RWPE2 (cell line): ENCODE data around the gene ADAR.

Source experiments
- ATAC-seq: fragments of 200-7000 bp; cut with Tn5 transposase; 3 replicates; pipeline ENCODE4 v1.9.1; 2021; ENCODE audit warnings: low read depth
- DNase-seq: peaks from one replicate; pipeline ENCODE4 v3.0.0-alpha.2; 2020; ENCODE audit warnings: low spot score
- H3K27ac ChIP-seq: fragments of 450-650 bp; 2 replicates; pipeline ENCODE4 v1.5.1; 2017; ENCODE audit warnings: mild to moderate bottlenecking; ENCODE audit not compliant: poor library complexity, severe bottlenecking
- H3K27me3 ChIP-seq: fragments of 250-450 bp; sonication (Bioruptor Pico); 2 replicates; pipeline ENCODE4 v1.5.1; 2021; ENCODE audit warnings: mild to moderate bottlenecking, moderate library complexity; ENCODE audit not compliant: insufficient read depth, poor library complexity, severe bottlenecking
- H3K36me3 ChIP-seq: fragments of 250-450 bp; sonication (Bioruptor Pico); 2 replicates; pipeline ENCODE4 v1.5.1; 2020; ENCODE audit warnings: low read depth, mild to moderate bottlenecking, moderate library complexity
- H3K4me1 ChIP-seq: fragments of 250-450 bp; sonication (Bioruptor Pico); 2 replicates; pipeline ENCODE4 v1.5.1; 2021; ENCODE audit warnings: mild to moderate bottlenecking, moderate library complexity; ENCODE audit not compliant: insufficient read depth, poor library complexity, severe bottlenecking
- H3K4me3 ChIP-seq: fragments of 250-450 bp; sonication (Bioruptor Pico); 2 replicates; pipeline ENCODE4 v1.5.1; 2021; ENCODE audit warnings: mild to moderate bottlenecking, moderate library complexity; ENCODE audit not compliant: severe bottlenecking
- H3K9me3 ChIP-seq: fragments of 250-450 bp; sonication (Bioruptor Pico); 2 replicates; pipeline ENCODE4 v1.5.1; 2021; ENCODE audit warnings: mild to moderate bottlenecking, moderate library complexity; ENCODE audit not compliant: severe bottlenecking
- TF ChIP-seq, protein P1 (sequence below): fragments of 450-650 bp; IDR thresholded peaks from one replicate; pipeline ENCODE4 v1.5.1; 2017; ENCODE audit warnings: mild to moderate bottlenecking, moderate library complexity; ENCODE audit not compliant: poor library complexity, severe bottlenecking

The ADAR gene

DNA sequence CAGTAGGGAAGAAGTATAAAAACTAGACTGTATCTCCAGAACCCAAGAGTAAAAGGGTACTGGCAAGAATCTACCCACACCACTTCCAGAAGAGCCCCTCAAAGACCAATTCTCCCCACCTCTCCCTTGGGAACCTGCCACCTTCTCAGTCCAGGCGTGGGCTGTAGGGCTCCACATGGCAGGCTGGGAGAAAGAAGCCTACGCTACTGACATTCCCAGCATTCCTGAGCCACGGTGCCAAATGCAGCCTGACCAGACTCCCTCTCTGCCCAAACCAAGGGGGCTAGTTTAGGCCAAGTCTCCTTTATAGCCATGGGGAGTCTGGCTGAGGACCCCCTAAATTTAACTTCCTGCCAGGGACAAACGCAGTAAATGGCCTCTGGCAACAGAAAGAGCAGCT, 51.6 kb downstream of the ADAR start:
- H3K4me1 ChIP-seq: peaks cover 8% of the 10 kb centered on the region
- H3K4me3 ChIP-seq: peak overlapping the region; percentile 76
- TF ChIP-seq, protein P1, sequence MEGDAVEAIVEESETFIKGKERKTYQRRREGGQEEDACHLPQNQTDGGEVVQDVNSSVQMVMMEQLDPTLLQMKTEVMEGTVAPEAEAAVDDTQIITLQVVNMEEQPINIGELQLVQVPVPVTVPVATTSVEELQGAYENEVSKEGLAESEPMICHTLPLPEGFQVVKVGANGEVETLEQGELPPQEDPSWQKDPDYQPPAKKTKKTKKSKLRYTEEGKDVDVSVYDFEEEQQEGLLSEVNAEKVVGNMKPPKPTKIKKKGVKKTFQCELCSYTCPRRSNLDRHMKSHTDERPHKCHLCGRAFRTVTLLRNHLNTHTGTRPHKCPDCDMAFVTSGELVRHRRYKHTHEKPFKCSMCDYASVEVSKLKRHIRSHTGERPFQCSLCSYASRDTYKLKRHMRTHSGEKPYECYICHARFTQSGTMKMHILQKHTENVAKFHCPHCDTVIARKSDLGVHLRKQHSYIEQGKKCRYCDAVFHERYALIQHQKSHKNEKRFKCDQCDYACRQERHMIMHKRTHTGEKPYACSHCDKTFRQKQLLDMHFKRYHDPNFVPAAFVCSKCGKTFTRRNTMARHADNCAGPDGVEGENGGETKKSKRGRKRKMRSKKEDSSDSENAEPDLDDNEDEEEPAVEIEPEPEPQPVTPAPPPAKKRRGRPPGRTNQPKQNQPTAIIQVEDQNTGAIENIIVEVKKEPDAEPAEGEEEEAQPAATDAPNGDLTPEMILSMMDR: no peak
- H3K36me3 ChIP-seq: peaks cover 49% of the 10 kb centered on the region
- no peak for ATAC-seq
- no peaks in the 10 kb centered on the region for H3K9me3 ChIP-seq
- peak overlapping the region; percentile 83 for H3K27ac ChIP-seq
- no peak for DNase-seq
- H3K27me3 ChIP-seq: no peaks in the 10 kb centered on the region

DNA sequence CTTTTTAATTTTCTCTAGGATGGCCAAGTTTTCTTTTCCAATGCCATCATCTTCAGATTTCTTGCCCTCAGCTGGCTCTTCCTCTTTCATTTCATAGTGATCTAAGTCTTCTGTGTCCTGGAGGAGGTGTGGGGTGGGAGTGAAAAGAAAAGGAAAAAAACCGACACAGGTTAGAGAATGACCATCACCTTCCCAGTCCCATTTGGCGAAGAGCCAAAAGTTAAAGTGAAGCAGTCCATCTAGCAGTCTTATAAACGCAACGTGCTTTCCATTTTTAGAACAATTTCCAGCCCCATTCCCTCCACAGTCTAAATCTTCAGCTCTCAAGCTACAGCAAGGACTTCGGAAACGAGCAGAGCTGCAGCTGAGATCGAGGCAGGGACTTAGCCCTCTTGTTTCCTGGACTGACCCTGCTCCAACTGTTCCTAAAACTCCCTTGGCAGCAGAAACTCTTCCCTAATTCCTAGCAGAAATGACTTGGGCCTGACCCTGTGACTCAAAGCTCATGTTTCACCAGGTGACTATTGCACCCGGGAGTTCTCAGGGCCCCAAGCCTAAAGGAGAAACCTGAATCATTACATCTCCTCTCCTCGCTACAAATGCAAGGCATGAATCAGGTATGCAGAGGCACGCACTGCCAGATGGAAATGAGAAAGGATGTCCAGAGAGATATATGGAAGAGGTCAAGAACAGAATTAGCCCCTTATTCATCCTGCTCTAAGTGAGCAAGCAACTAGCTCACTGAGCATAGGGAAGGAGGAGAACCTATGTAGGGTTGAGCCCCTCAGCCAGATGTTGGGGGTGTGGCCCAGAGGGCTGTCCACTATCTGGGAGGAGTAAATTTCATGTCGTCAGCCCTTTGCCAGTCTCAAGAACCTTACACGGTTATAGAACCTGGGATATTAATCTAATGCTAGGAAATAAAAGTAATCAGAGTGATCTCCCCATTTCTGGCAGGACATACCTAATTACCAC, 54.6 kb downstream of the ADAR start:
- peaks cover 8% of the 10 kb centered on the region for H3K4me1 ChIP-seq
- peaks cover 72% of the 10 kb centered on the region for H3K36me3 ChIP-seq
- H3K27me3 ChIP-seq: no peaks in the 10 kb centered on the region
- DNase-seq: no peak
- no peaks in the 10 kb centered on the region for H3K9me3 ChIP-seq
- no peak overlapping the region for H3K27ac ChIP-seq
- no peak overlapping the region for H3K4me3 ChIP-seq
- no peak for ATAC-seq
- TF ChIP-seq, protein P1: no peak

DNA sequence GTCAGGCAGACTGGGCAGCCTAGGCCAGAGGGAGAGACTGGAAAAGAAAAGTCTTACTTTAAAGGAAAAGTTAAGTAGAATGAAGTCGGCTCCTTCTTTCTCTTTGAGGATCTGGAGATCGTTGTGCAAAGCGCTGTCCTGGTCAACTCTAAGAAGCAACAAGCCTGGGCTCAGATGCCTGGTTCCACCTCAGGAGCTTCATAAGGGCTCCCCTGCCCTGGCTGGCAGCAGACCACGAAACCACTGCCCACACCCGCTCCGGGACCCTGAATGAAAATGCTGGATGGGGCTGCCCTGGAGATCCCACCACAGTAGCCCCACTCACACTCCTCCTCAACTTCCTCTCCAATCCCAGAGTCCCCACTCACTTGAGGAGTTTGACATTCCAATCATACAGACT, 56.0 kb downstream of the ADAR start:
- no peak overlapping the region for H3K27ac ChIP-seq
- no peaks in the 10 kb centered on the region for H3K27me3 ChIP-seq
- TF ChIP-seq, protein P1: no peak
- peaks cover 72% of the 10 kb centered on the region for H3K36me3 ChIP-seq
- ATAC-seq: no peak
- no peaks in the 10 kb centered on the region for H3K9me3 ChIP-seq
- peaks cover 8% of the 10 kb centered on the region for H3K4me1 ChIP-seq
- DNase-seq: no peak
- H3K4me3 ChIP-seq: no peak overlapping the region

DNA sequence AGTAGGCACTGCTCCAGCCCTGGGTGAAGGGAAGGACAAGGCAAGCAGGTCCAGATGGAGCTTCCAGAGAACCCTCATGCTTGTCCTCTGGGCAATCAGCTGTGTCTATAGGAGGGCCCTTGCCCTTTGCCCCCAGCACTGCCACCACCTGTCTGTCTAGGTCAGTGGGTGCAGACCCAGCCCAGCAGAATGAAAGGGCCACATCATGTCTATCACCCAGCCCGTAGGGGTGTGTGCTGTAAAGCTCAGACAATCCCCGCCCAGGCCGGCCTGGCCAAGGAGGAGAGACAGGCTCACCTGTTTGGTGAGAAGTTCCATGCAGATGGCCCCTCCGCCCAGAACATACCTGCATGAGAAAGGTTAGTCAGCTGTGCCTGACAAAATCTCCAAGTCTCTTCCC, 56.5 kb downstream of the ADAR start:
- no peak overlapping the region for H3K4me3 ChIP-seq
- H3K36me3 ChIP-seq: peaks cover 72% of the 10 kb centered on the region
- DNase-seq: no peak
- no peaks in the 10 kb centered on the region for H3K9me3 ChIP-seq
- TF ChIP-seq, protein P1: no peak
- H3K4me1 ChIP-seq: peaks cover 3% of the 10 kb centered on the region
- ATAC-seq: no peak
- H3K27ac ChIP-seq: no peak overlapping the region
- H3K27me3 ChIP-seq: no peaks in the 10 kb centered on the region

DNA sequence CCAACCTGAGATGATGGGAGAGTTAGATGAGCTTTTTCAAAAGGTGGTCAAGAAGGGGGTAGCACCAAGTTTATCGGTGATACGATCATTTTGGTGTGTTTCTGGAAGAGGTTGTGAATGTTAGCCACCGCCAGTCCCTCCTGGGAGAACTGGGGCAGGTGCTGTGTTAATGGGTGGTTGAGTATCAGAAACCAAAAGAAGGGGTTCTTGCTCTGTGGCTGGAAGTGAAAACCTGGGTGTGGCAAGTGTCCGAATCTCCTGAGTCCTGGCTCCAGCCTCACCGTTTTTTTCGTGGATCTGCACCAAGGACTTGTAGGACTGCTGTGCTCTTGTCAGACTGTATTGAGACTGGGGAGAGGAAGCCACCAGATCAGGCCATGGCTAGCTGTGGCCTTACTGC, 57.3 kb downstream of the ADAR start:
- Histone ChIP-seq H3K9me3 (no peaks in the 10 kb centered on the region), H3K36me3 (peaks cover 66% of the 10 kb centered on the region), H3K27me3 (no peaks in the 10 kb centered on the region), H3K27ac (no peak overlapping the region), H3K4me1 (no peaks in the 10 kb centered on the region), H3K4me3 (no peak overlapping the region)
- TF ChIP-seq, protein P1: no peak
- no peak for DNase-seq
- ATAC-seq: no peak
